HG02763 (cell line): ENCODE results near the gene ELSPBP1.
"Not testable (repeated sequence)": the region's sequence is repeated elsewhere in the genome, so short reads cannot be mapped to it uniquely, and the experiment has no call there.

Experiments
- ATAC-seq: cut with Tn5 transposase; IDR thresholded peaks from one replicate; pipeline ENCODE4 v1.9.1; 2021; ENCODE audit warnings: mild to moderate bottlenecking, moderate library complexity; ENCODE audit not compliant: unreplicated experiment

ELSPBP1 gene

GRCh38 chr19:48041877-48042580, 47.6 kb downstream of the ELSPBP1 start:
- ATAC-seq = no peak

GRCh38 chr19:48043675-48044258, 49.3 kb downstream of the ELSPBP1 start, which contains the start of gene CABP5:
CABP5 (minus strand) TSS chr19:48044079; CDS start chr19:48043922, 157 bp downstream.
- no peak for ATAC-seq

- no peak for ATAC-seq
Measured at GRCh38 chr19:48044561-48044960, 50.1 kb downstream of the ELSPBP1 start.

- ATAC-seq = no peak
Measured at GRCh38 chr19:48051335-48052033, 57.1 kb downstream of the ELSPBP1 start.

- ATAC-seq = no peak
Measured at GRCh38 chr19:48053076-48053475, 58.6 kb downstream of the ELSPBP1 start.

GRCh38 chr19:48053856-48054255, 59.4 kb downstream of the ELSPBP1 start:
- ATAC-seq = no peak

- no peak for ATAC-seq
Measured at GRCh38 chr19:48059331-48059730, 64.9 kb downstream of the ELSPBP1 start.

GRCh38 chr19:48060381-48060780, 65.9 kb downstream of the ELSPBP1 start:
- ATAC-seq = no peak

- ATAC-seq = no peak
Measured at GRCh38 chr19:48061401-48062344, 67.2 kb downstream of the ELSPBP1 start.

GRCh38 chr19:48064509-48064908, 70.1 kb downstream of the ELSPBP1 start:
- no peak for ATAC-seq

GRCh38 chr19:48069435-48069834, 75.0 kb downstream of the ELSPBP1 start:
- ATAC-seq = no peak

GRCh38 chr19:48070177-48070769, 75.8 kb downstream of the ELSPBP1 start:
- ATAC-seq = not testable (repeated sequence)
